Neural cell (in vitro differentiated cells): ENCODE results near the gene LARGE1. TPM values are rescaled to one million over a fixed set of nuclear protein-coding genes. Genes with fewer than 3 reads are reported as not detected.

Source experiments
- H2AFZ ChIP-seq: fragments of 200-600, 300-800 bp; sonication (generic), shearing (Covaris generic); 2 replicates; pipeline ENCODE4 v1.6.0; 2014; ENCODE audit warnings: low read depth, mild to moderate bottlenecking, antibody characterized with exemption, low read length, moderate library complexity
- H3F3A ChIP-seq: fragments of 200-600 bp; shearing (Covaris generic); 2 replicates; pipeline ENCODE4 v1.6.1; 2016; ENCODE audit warnings: mild to moderate bottlenecking, moderate library complexity, mixed read lengths, antibody characterized with exemption, low read length; ENCODE audit not compliant: insufficient read depth, poor library complexity, severe bottlenecking
- H3K27ac ChIP-seq: fragments of 200-600, 300-800 bp; sonication (generic), shearing (Covaris generic); 2 replicates; pipeline ENCODE4 v1.5.1; 2014; ENCODE audit warnings: mild to moderate bottlenecking, low read length, moderate library complexity
- H3K27me3 ChIP-seq: fragments of 300-800, 200-600 bp; sonication (generic), shearing (Covaris generic); 2 replicates; pipeline ENCODE4 v1.6.0; 2014; ENCODE audit warnings: mild to moderate bottlenecking, low read depth, low read length, moderate library complexity; ENCODE audit not compliant: insufficient read depth
- H3K36me3 ChIP-seq: fragments of 300-800, 200-600 bp; sonication (generic), shearing (Covaris generic); 2 replicates; pipeline ENCODE4 v1.5.1; 2014; ENCODE audit warnings: mild to moderate bottlenecking, antibody characterized with exemption, low read length, moderate library complexity; ENCODE audit not compliant: insufficient read depth
- H3K4me2 ChIP-seq: fragments of 300-800, 200-600 bp; sonication (generic), shearing (Covaris generic); 2 replicates; pipeline ENCODE4 v1.6.0; 2014; ENCODE audit warnings: mild to moderate bottlenecking, low read length
- H3K4me3 ChIP-seq: fragments of 300-800, 200-600 bp; sonication (generic), shearing (Covaris generic); 2 replicates; pipeline ENCODE4 v1.5.1; 2014; ENCODE audit warnings: mild to moderate bottlenecking, low read length, moderate library complexity
- H3K79me2 ChIP-seq: fragments of 200-600 bp; shearing (Covaris generic); replicated peaks from 2 replicates; pipeline ENCODE4 v1.6.0; 2014; ENCODE audit warnings: mild to moderate bottlenecking, low read length, moderate library complexity; ENCODE audit not compliant: insufficient read depth
- H3K9ac ChIP-seq: fragments of 300-800, 200-600 bp; sonication (generic), shearing (Covaris generic); 2 replicates; pipeline ENCODE4 v1.6.1; 2016; ENCODE audit warnings: mild to moderate bottlenecking, low read length, mixed read lengths
- H3K9me2 ChIP-seq: fragments of 200-600 bp; shearing (Covaris generic); 2 replicates; pipeline ENCODE4 v1.6.1; 2016; ENCODE audit warnings: mild to moderate bottlenecking, low read length, mixed read lengths; ENCODE audit not compliant: insufficient read depth
- H3K9me3 ChIP-seq: fragments of 200-600, 300-800 bp; sonication (generic), shearing (Covaris generic); 2 replicates; pipeline ENCODE4 v1.6.1; 2016; ENCODE audit warnings: mild to moderate bottlenecking, mixed run types, low read length, moderate library complexity, mixed read lengths
- H4K20me1 ChIP-seq: fragments of 200-600 bp; shearing (Covaris generic); 2 replicates; pipeline ENCODE4 v1.6.1; 2016; ENCODE audit warnings: mild to moderate bottlenecking, mixed run types; ENCODE audit not compliant: insufficient read depth
- CTCF ChIP-seq: fragments of 450-650 bp; IDR thresholded peaks from 2 replicates; pipeline ENCODE4 v1.5.1; 2014; ENCODE audit warnings: antibody characterized with exemption, mild to moderate bottlenecking, moderate library complexity; ENCODE audit not compliant: poor library complexity, severe bottlenecking
- EP300 ChIP-seq: fragments of 450-650 bp; conservative IDR thresholded peaks from 2 replicates; pipeline ENCODE4 v1.6.1; 2014; ENCODE audit warnings: antibody characterized with exemption, mild to moderate bottlenecking, moderate library complexity; ENCODE audit not compliant: poor library complexity, severe bottlenecking
- EZH2 ChIP-seq: fragments of 200-600, 300-800 bp; shearing (Covaris generic), sonication (generic); IDR thresholded peaks from 2 replicates; pipeline ENCODE4 v1.6.1; 2014; ENCODE audit warnings: antibody characterized with exemption, low read length, borderline replicate concordance, mild to moderate bottlenecking; ENCODE audit not compliant: insufficient read depth, poor library complexity, severe bottlenecking
- MXI1 ChIP-seq: fragments of 450-650 bp; conservative IDR thresholded peaks from 2 replicates; pipeline ENCODE4 v1.6.1; 2014; ENCODE audit warnings: antibody characterized with exemption, mild to moderate bottlenecking; ENCODE audit not compliant: poor library complexity, severe bottlenecking
- POLR2AphosphoS5 ChIP-seq: IDR thresholded peaks from 2 replicates; pipeline ENCODE4 v1.6.1; 2012
- RAD21 ChIP-seq: fragments of 450-650 bp; conservative IDR thresholded peaks from 2 replicates; pipeline ENCODE4 v1.6.1; 2014; ENCODE audit warnings: antibody characterized with exemption, mild to moderate bottlenecking, moderate library complexity
- REST ChIP-seq: IDR thresholded peaks from 2 replicates; pipeline ENCODE4 v1.6.1; 2012; ENCODE audit warnings: borderline replicate concordance
- SMC3 ChIP-seq: fragments of 450-650 bp; conservative IDR thresholded peaks from 2 replicates; pipeline ENCODE4 v1.6.1; 2014; ENCODE audit warnings: antibody characterized with exemption, mild to moderate bottlenecking, moderate library complexity; ENCODE audit not compliant: poor library complexity
- TAF1 ChIP-seq: IDR thresholded peaks from 2 replicates; pipeline ENCODE4 v1.6.1; 2012; ENCODE audit warnings: low read depth
- polyA plus RNA-seq: library from polyadenylated mRNA; depleted of rRNA; stranded (reverse); fragments of >200 nt; gene quantifications from 2 replicates; pipeline ENCODE4 v1.2.3, GENCODE V29; 2014

Gene LARGE1
- polyA plus RNA-seq, 1 donor from 2014 or later: 27.5 TPM

GRCh38 chr22:33529424-33530113 lies 390.7 kb downstream of the LARGE1 start:
- no peaks in the 10 kb centered on the region for H3K79me2 ChIP-seq
- H3K9me3 ChIP-seq: no peaks in the 10 kb centered on the region
- no peak overlapping the region for H3K9ac ChIP-seq
- no peak overlapping the region for H3K4me3 ChIP-seq
- H3K27me3 ChIP-seq: no peaks in the 10 kb centered on the region
- H2AFZ ChIP-seq: no peak overlapping the region
- H3K4me2 ChIP-seq: no peak overlapping the region
- no peak overlapping the region for H3K27ac ChIP-seq
- H3K36me3 ChIP-seq: no peaks in the 10 kb centered on the region
- H3F3A ChIP-seq: no peaks in the 10 kb centered on the region
- TF ChIP-seq TAF1: no peak
- no peak for TF ChIP-seq RAD21
- H3K9me2 ChIP-seq: no peaks in the 10 kb centered on the region
- H4K20me1 ChIP-seq: no peaks in the 10 kb centered on the region

DNA sequence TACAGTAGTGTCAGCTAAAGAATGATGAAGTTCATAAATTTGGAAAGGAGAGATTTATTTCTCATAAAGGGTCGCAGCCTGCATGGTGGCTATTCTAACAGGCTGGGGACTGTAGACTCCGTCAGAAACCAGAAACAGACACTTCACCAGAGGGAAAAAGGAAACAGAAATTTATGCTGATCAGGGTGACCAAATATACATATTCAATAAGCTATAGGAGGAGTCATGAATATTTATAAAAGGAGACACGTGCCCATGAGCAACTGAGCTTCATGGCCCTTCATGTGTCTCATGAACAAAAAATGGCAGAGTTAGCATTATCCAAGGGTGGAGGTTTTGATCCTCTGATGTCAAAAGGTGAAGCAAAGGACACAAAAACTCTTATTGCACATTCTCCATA lies 392.1 kb downstream of the LARGE1 start:
- no peaks in the 10 kb centered on the region for H3K79me2 ChIP-seq
- no peak overlapping the region for H2AFZ ChIP-seq
- no peak overlapping the region for H3K4me3 ChIP-seq
- H3K4me2 ChIP-seq: no peak overlapping the region
- TF ChIP-seq REST (no peak), TAF1 (no peak), RAD21 (no peak), POLR2AphosphoS5 (no peak), CTCF (no peak), SMC3 (no peak), EZH2 (no peak), EP300 (no peak), MXI1 (no peak)
- no peaks in the 10 kb centered on the region for H3K9me2 ChIP-seq
- no peaks in the 10 kb centered on the region for H3K36me3 ChIP-seq
- no peaks in the 10 kb centered on the region for H3F3A ChIP-seq
- H3K9me3 ChIP-seq: no peaks in the 10 kb centered on the region
- no peak overlapping the region for H3K27ac ChIP-seq
- no peaks in the 10 kb centered on the region for H3K27me3 ChIP-seq
- no peak overlapping the region for H3K9ac ChIP-seq
- no peaks in the 10 kb centered on the region for H4K20me1 ChIP-seq
